Suprapubic skin (tissue), 4 donors: ENCODE data around the gene GDPD5. TPM values are rescaled to one million over a fixed set of nuclear protein-coding genes. Genes with fewer than 3 reads are reported as not detected.
A peak's percentile ranks its signal among the peaks of the same experiment; 100 is the strongest.

Experiments used
- DNase-seq, 2 donors: peaks; one replicate each; pipeline ENCODE4 v3.0.0-alpha.2; 2019; ENCODE audit warnings: low spot score in 2 of 2
- H3K27ac ChIP-seq: fragments of 200-600 bp; sonication (generic); one replicate; pipeline ENCODE4 v1.5.1; 2019
- H3K27me3 ChIP-seq: fragments of 200-600 bp; sonication (generic); one replicate; pipeline ENCODE4 v1.5.1; 2019
- H3K36me3 ChIP-seq: fragments of 200-600 bp; sonication (generic); one replicate; pipeline ENCODE4 v1.5.1; 2019
- H3K4me1 ChIP-seq: fragments of 200-600 bp; sonication (generic); one replicate; pipeline ENCODE4 v1.5.1; 2019
- H3K4me3 ChIP-seq: fragments of 200-600 bp; sonication (generic); one replicate; pipeline ENCODE4 v1.5.1; 2019; ENCODE audit warnings: mild to moderate bottlenecking
- H3K9me3 ChIP-seq: fragments of 200-600 bp; sonication (generic); one replicate; pipeline ENCODE4 v1.5.1; 2019
- EP300 ChIP-seq: sonication (generic); formaldehyde crosslinking; IDR thresholded peaks from one replicate; pipeline ENCODE4 v1.6.1; 2017; ENCODE audit warnings: antibody characterized with exemption
- POLR2A ChIP-seq, 2 donors: fragments of 450-650 bp; IDR thresholded peaks; one replicate each; pipeline ENCODE4 v1.6.1; 2017; ENCODE audit warnings: antibody characterized with exemption in 2 of 2, mild to moderate bottlenecking in 2 of 2, moderate library complexity in 2 of 2
- POLR2AphosphoS5 ChIP-seq, 3 donors: sonication (generic); formaldehyde crosslinking; IDR thresholded peaks; one replicate each; pipeline ENCODE4 v1.6.1; 2017; ENCODE audit warnings: antibody characterized with exemption in 3 of 3
- WGBS: methylation state at CpG from one replicate; pipeline ENCODE4 v1.1.5; 2018; 5-methylcytosine and 5-hydroxymethylcytosine counted together
- total RNA-seq, 4 donors: library from RNA; depleted of rRNA; stranded (reverse); fragments of >200 nt; gene quantifications; one replicate each; pipeline ENCODE4 v1.1.0, GENCODE V29; 2016
- TF ChIP-seq, protein P1 (sequence below), 2 donors: fragments of 200-600 bp in 1 of 2; fragments of 450-650 bp in 1 of 2; sonication (generic) in 1 of 2; IDR thresholded peaks; one replicate each; pipeline ENCODE4 v1.5.1; 2016 to 2019; ENCODE audit warnings: antibody characterized with exemption in 2 of 2, mild to moderate bottlenecking in 1 of 2, moderate library complexity in 1 of 2

Gene GDPD5, protein sequence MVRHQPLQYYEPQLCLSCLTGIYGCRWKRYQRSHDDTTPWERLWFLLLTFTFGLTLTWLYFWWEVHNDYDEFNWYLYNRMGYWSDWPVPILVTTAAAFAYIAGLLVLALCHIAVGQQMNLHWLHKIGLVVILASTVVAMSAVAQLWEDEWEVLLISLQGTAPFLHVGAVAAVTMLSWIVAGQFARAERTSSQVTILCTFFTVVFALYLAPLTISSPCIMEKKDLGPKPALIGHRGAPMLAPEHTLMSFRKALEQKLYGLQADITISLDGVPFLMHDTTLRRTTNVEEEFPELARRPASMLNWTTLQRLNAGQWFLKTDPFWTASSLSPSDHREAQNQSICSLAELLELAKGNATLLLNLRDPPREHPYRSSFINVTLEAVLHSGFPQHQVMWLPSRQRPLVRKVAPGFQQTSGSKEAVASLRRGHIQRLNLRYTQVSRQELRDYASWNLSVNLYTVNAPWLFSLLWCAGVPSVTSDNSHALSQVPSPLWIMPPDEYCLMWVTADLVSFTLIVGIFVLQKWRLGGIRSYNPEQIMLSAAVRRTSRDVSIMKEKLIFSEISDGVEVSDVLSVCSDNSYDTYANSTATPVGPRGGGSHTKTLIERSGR
- 10 to 100 TPM in 1 of 4 donors, 1 to 10 TPM in 3; 2.3 to 13.4 (median 5.4) TPM for total RNA-seq

DNA sequence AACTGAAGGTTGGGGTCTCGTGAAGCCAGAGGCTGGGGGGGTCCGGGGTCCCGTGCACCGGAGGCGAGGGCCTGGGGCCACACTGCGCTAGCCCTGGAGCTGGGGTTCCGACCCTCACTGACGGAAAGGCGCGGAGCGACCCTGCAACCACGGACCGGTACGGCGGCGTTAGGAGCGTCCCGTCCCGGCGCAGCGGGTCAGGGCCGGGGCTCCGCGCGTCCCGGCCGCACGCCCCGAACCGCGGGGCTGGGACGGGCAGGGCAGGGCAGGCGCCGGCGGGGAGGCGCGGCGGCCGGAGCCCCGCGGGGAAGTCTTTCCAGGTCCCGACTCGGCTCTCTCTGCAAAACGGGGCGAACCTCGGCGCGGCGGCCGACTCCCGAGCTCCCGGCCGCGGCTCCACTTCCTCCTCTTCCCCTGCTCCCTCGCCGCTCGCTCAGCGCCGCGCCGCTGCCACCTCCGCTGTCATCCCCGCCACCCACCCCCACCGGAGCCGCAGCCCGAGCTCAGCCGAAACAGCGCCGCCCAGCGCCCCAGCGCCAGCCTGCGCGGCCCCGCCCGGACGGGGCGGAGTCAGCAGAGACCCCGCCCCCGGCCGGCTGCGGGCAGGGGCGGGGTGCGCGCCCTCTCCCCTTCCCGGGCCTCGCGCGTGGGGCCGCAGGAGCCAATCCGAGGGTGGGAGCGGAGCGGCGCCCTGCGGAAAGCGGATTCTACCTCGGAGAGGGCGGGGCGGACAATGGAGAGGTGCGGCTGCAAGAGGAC, at the start of gene GDPD5:
GDPD5 (minus strand) TSS at position 509 of the 759 bp plus-strand sequence. CDS start 48,206 bp downstream, outside the sequence.
- Histone ChIP-seq H3K27me3 (no peaks in the 10 kb centered on the region), H3K36me3 (no peaks in the 10 kb centered on the region), H3K4me3 (peak within 1 kb of the TSS; percentile 80), H3K27ac (peak within 1 kb of the TSS; percentile 31), H3K4me1 (peaks cover 26% of the 10 kb centered on the region), H3K9me3 (no peaks in the 10 kb centered on the region)
- DNase-seq: peak; percentile 92 to 94
- TF ChIP-seq POLR2A (IDR thresholded peaks at IDR 0.05) (no peak), POLR2AphosphoS5 (IDR thresholded peaks at IDR 0.05) (no peak), EP300 (no peak)
- TF ChIP-seq, protein P1, sequence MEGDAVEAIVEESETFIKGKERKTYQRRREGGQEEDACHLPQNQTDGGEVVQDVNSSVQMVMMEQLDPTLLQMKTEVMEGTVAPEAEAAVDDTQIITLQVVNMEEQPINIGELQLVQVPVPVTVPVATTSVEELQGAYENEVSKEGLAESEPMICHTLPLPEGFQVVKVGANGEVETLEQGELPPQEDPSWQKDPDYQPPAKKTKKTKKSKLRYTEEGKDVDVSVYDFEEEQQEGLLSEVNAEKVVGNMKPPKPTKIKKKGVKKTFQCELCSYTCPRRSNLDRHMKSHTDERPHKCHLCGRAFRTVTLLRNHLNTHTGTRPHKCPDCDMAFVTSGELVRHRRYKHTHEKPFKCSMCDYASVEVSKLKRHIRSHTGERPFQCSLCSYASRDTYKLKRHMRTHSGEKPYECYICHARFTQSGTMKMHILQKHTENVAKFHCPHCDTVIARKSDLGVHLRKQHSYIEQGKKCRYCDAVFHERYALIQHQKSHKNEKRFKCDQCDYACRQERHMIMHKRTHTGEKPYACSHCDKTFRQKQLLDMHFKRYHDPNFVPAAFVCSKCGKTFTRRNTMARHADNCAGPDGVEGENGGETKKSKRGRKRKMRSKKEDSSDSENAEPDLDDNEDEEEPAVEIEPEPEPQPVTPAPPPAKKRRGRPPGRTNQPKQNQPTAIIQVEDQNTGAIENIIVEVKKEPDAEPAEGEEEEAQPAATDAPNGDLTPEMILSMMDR (IDR thresholded peaks at IDR 0.05): peak; percentile 26 to 78
- WGBS: 0% methylated on average over 8 of the region's 99 CpGs

DNA sequence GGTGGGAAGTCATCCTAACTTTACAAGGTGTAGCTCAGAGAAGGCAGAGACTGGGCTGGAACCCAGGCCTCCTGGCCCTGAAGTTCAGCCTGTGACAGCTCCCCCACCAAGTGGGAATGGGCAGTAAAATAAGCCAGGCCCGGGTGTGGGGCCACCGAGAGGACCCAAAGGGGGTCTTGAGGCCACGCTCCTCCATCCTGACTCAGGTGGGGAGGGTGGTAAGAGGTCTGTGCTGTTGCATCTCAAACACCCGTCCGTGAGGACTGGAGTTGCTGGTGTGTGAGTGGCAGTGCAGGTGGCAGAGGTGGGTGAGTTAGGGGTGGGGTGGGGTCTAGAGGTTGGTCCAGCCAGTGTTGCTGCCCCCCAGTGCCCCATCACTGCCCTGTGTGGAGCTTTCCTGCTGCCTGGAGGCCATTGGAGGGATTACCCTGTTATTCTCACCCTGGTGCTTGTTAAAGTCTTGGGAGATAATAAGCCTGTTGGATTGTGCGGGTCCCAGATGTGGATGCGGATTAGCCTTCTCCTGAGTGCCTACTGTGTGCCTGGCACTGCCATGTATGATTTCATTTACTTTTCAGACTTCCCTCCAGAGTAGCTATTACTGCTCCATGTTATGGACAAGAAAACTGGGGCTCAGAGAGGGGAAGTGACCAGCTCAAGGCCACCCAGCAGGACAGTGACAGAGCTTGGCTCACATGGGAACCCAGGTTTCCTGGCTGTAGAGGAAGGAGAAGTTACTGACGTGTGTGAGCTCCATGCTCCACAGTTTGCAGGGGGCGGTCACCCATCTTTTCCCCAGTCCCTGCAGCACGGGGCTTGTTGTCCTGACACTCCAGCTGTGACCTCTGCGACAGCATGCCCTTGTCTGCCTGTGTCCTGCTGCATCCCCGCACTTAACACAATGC, 49.2 kb upstream of the GDPD5 start:
- Histone ChIP-seq H3K36me3 (peaks cover 42% of the 10 kb centered on the region), H3K27ac (no peak overlapping the region), H3K4me3 (no peak overlapping the region), H3K4me1 (peaks cover 15% of the 10 kb centered on the region), H3K9me3 (no peaks in the 10 kb centered on the region), H3K27me3 (no peaks in the 10 kb centered on the region)
- WGBS: 65% methylated on average over 10 of the region's 12 CpGs
- TF ChIP-seq, protein P1 (IDR thresholded peaks at IDR 0.05): no peak
- no peak for TF ChIP-seq POLR2AphosphoS5 (IDR thresholded peaks at IDR 0.05)
- TF ChIP-seq EP300: no peak
- no peak for TF ChIP-seq POLR2A (IDR thresholded peaks at IDR 0.05)
- DNase-seq: no peak

DNA sequence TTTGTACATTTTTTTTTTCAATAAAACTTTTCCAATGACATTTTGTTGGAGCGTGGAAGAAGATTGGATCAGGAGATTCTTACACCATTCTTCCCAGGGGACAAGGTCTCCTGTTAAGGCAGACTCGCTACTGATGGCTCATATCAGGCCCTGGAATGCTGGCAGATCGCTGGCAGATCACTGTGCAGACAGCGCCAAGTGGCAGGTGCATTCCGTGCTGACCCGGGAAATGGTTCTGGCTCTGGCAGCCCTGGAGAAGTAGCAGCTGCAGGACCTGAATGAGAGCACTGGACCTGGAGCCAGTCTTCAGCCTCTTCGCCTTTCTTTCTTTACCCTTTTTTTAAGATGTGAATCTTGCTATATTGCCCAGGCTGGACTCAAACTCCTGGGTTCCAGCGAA, 47.0 kb upstream of the GDPD5 start:
- 59% methylated on average over 8 of the region's 8 CpGs for WGBS
- Histone ChIP-seq H3K4me1 (peaks cover 22% of the 10 kb centered on the region), H3K27ac (no peak overlapping the region)

DNA sequence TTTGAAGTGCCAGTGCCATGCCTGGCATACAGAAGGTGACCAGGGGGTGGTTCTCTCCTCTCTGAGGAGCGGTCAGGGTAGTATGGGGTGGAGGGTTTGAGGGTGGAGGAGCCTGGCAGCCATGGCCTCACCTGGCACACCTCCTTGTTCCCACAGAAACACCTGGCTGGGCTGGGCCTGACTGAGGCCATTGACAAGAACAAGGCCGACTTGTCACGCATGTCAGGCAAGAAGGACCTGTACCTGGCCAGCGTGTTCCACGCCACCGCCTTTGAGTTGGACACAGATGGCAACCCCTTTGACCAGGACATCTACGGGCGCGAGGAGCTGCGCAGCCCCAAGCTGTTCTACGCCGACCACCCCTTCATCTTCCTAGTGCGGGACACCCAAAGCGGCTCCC, 45.9 kb upstream of the GDPD5 start:
- Histone ChIP-seq H3K27me3 (no peaks in the 10 kb centered on the region), H3K9me3 (no peaks in the 10 kb centered on the region), H3K4me3 (no peak overlapping the region), H3K4me1 (peaks cover 25% of the 10 kb centered on the region), H3K36me3 (peaks cover 74% of the 10 kb centered on the region), H3K27ac (no peak overlapping the region)
- DNase-seq: no peak
- 90% methylated on average over 14 of the region's 14 CpGs for WGBS
- TF ChIP-seq POLR2AphosphoS5 (IDR thresholded peaks at IDR 0.05): no peak
- TF ChIP-seq EP300: no peak
- no peak for TF ChIP-seq POLR2A (IDR thresholded peaks at IDR 0.05)
- TF ChIP-seq, protein P1 (IDR thresholded peaks at IDR 0.05): no peak

More for the DNA sequence above, 47.0 kb upstream of the GDPD5 start:
- H3K4me3 ChIP-seq: no peak overlapping the region
- TF ChIP-seq POLR2AphosphoS5 (IDR thresholded peaks at IDR 0.05) (no peak), EP300 (no peak), POLR2A (IDR thresholded peaks at IDR 0.05) (no peak)
- TF ChIP-seq, protein P1 (IDR thresholded peaks at IDR 0.05): no peak
- H3K36me3 ChIP-seq: peaks cover 64% of the 10 kb centered on the region
- H3K27me3 ChIP-seq: no peaks in the 10 kb centered on the region
- no peaks in the 10 kb centered on the region for H3K9me3 ChIP-seq
- DNase-seq: no peak
